Mesendoderm (in vitro differentiated cells): Measurements from ENCODE around the gene SLC4A4.

Experiments
- DNase-seq: peaks from one replicate; pipeline ENCODE4 v3.0.0; 2013
- H2AK5ac ChIP-seq: 2 replicates; pipeline ENCODE4 v1.6.1; 2013; ENCODE audit warnings: low read length, inconsistent platforms
- H2BK120ac ChIP-seq: 2 replicates; pipeline ENCODE4 v1.6.1; 2013; ENCODE audit warnings: low read depth, mild to moderate bottlenecking, low read length, moderate library complexity, mixed read lengths
- H2BK15ac ChIP-seq: replicated peaks from 2 replicates; pipeline ENCODE4 v1.6.1; 2013; ENCODE audit warnings: low read depth, mild to moderate bottlenecking, moderate library complexity
- H2BK5ac ChIP-seq: 2 replicates; pipeline ENCODE4 v1.6.1; 2013; ENCODE audit warnings: low read length, inconsistent platforms
- H3K18ac ChIP-seq: 2 replicates; pipeline ENCODE4 v1.6.1; 2013; ENCODE audit warnings: mild to moderate bottlenecking, low read length, mixed read lengths
- H3K23ac ChIP-seq: one replicate; pipeline ENCODE4 v1.6.1; 2013; ENCODE audit warnings: low read length
- H3K27ac ChIP-seq: 2 replicates; pipeline ENCODE4 v1.5.1; 2013; ENCODE audit warnings: low read depth, mild to moderate bottlenecking, inconsistent platforms, low read length, moderate library complexity
- H3K27me3 ChIP-seq: 2 replicates; pipeline ENCODE4 v1.6.1; 2013; ENCODE audit warnings: low read length, control low read depth, mild to moderate bottlenecking, inconsistent platforms; ENCODE audit not compliant: insufficient read depth, poor library complexity
- H3K36me3 ChIP-seq: 2 replicates; pipeline ENCODE4 v1.6.1; 2013; ENCODE audit warnings: low read length, inconsistent platforms; ENCODE audit not compliant: control insufficient read depth, insufficient read depth
- H3K4ac ChIP-seq: one replicate; pipeline ENCODE4 v1.6.1; 2013; ENCODE audit warnings: low read depth, mild to moderate bottlenecking, low read length, moderate library complexity
- H3K4me1 ChIP-seq: 2 replicates; pipeline ENCODE4 v1.6.1; 2013; ENCODE audit warnings: low read depth, low read length, inconsistent platforms; ENCODE audit not compliant: control insufficient read depth
- H3K4me2 ChIP-seq: 2 replicates; pipeline ENCODE4 v1.6.1; 2013; ENCODE audit warnings: low read length
- H3K4me3 ChIP-seq: 2 replicates; pipeline ENCODE4 v1.5.1; 2013; ENCODE audit warnings: mild to moderate bottlenecking, low read length
- H3K56ac ChIP-seq: one replicate; pipeline ENCODE4 v1.6.1; 2013; ENCODE audit warnings: low read length
- H3K79me1 ChIP-seq: 2 replicates; pipeline ENCODE4 v1.6.1; 2013; ENCODE audit warnings: low read length, inconsistent platforms
- H3K79me2 ChIP-seq: 2 replicates; pipeline ENCODE4 v1.6.1; 2013; ENCODE audit warnings: mild to moderate bottlenecking, low read length; ENCODE audit not compliant: control insufficient read depth, insufficient read depth
- H3K9ac ChIP-seq: 2 replicates; pipeline ENCODE4 v1.6.1; 2013; ENCODE audit warnings: low read length, inconsistent platforms
- H4K5ac ChIP-seq: one replicate; pipeline ENCODE4 v1.6.1; 2013; ENCODE audit warnings: low read length
- H4K8ac ChIP-seq: one replicate; pipeline ENCODE4 v1.6.1; 2013; ENCODE audit warnings: low read depth, mild to moderate bottlenecking, control low read depth, low read length, moderate library complexity
- WGBS: extraction: QIAGEN DNeasy Blood & Tissue Kit; methylation state at CpG from one replicate; pipeline ENCODE4 v1.1.7; 2013; ENCODE audit warnings: low lambda C conversion rate, missing lambda C conversion rate; ENCODE audit not compliant: insufficient coverage; ENCODE audit errors: extremely low coverage; 5-methylcytosine and 5-hydroxymethylcytosine counted together

Gene SLC4A4

GRCh38 chr4:71608678-71609071 lies 269.9 kb downstream of the SLC4A4 start:
- Histone ChIP-seq H4K5ac (no peak overlapping the region), H2BK15ac (no peak overlapping the region), H2BK5ac (no peak overlapping the region), H3K23ac (no peak overlapping the region), H3K79me2 (no peaks in the 10 kb centered on the region), H3K18ac (peak overlapping the region; percentile 51), H3K4ac (no peak overlapping the region), H3K4me1 (no peaks in the 10 kb centered on the region), H3K27me3 (no peaks in the 10 kb centered on the region), H3K27ac (no peak overlapping the region), H4K8ac (no peak overlapping the region), H2BK120ac (no peak overlapping the region), H3K36me3 (no peaks in the 10 kb centered on the region), H3K79me1 (no peaks in the 10 kb centered on the region), H3K9ac (no peak overlapping the region), H3K56ac (no peak overlapping the region), H3K4me3 (no peak overlapping the region), H3K4me2 (no peak overlapping the region), H2AK5ac (no peak overlapping the region)
- no peak for DNase-seq
- no CpG with 5 or more reads among the region's 2 CpGs for WGBS

- Histone ChIP-seq H3K9ac (no peak overlapping the region), H2BK15ac (no peak overlapping the region), H3K27me3 (no peaks in the 10 kb centered on the region), H3K4ac (no peak overlapping the region), H2BK120ac (no peak overlapping the region), H3K4me2 (no peak overlapping the region), H2AK5ac (no peak overlapping the region), H3K79me2 (no peaks in the 10 kb centered on the region), H2BK5ac (no peak overlapping the region), H3K4me3 (no peak overlapping the region), H3K36me3 (no peaks in the 10 kb centered on the region), H3K4me1 (no peaks in the 10 kb centered on the region), H3K18ac (no peak overlapping the region), H4K8ac (no peak overlapping the region), H4K5ac (no peak overlapping the region), H3K23ac (no peak overlapping the region), H3K56ac (no peak overlapping the region), H3K27ac (no peak overlapping the region), H3K79me1 (no peaks in the 10 kb centered on the region)
- DNase-seq, result no peak
- no CpG with 5 or more reads among the region's 2 CpGs for WGBS
These were observed 270.3 kb downstream of the SLC4A4 start for GRCh38 chr4:71609167-71609566.

DNA sequence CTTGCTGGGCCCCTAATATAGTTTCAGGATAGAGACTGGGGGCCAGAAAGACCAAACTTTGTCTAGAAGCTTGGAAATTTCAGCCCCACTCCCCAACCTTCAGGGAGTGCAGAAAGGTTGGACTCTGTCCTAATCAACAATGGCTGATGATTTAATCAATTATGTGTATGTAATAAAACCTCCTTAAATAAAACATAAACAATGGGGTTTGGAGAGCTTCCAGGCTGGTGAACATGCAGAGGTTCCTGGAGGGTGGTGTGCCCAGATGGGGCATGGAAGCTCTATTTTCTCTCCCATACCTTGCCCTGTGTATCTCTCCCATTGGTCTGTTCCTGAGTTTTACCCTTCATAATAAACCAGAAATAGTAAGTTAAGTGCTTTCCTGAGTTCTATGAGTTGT lies 270.8 kb downstream of the SLC4A4 start:
- no peak overlapping the region for H3K4me3 ChIP-seq
- no peaks in the 10 kb centered on the region for H3K79me2 ChIP-seq
- H3K56ac ChIP-seq, result no peak overlapping the region
- peak overlapping the region; percentile 96 for H2BK15ac ChIP-seq
- H3K4me2 ChIP-seq, result no peak overlapping the region
- H3K4ac ChIP-seq, result no peak overlapping the region
- no peaks in the 10 kb centered on the region for H3K27me3 ChIP-seq
- no peak overlapping the region for H3K9ac ChIP-seq
- no peaks in the 10 kb centered on the region for H3K36me3 ChIP-seq
- no peak overlapping the region for H4K5ac ChIP-seq
- no peak for DNase-seq
- H3K18ac ChIP-seq, result peak overlapping the region; percentile 75
- H2BK5ac ChIP-seq, result no peak overlapping the region
- H2BK120ac ChIP-seq, result no peak overlapping the region
- no peak overlapping the region for H2AK5ac ChIP-seq
- H3K23ac ChIP-seq, result no peak overlapping the region
- no peak overlapping the region for H3K27ac ChIP-seq
- H4K8ac ChIP-seq, result no peak overlapping the region
- no peaks in the 10 kb centered on the region for H3K4me1 ChIP-seq
- H3K79me1 ChIP-seq, result no peaks in the 10 kb centered on the region

DNA sequence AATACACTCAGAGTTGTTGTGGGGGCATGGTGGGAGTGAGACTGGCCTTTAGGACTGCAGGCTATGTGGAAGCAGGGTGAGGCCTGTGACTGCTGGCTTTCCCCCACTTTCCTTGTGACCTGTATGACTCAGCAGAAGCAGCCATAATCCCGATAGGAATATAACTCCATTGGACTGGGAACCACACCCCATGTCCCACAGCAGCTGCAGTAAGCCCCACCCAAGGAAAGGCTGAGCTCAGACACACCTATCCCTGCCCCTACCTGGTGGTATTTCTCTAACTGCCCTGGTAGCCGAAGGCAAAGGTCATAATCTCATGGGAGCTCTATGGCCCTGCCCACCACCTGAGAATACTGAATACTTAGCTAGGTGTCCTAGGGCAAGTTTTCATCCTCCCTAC lies 275.8 kb downstream of the SLC4A4 start:
- Histone ChIP-seq H2BK120ac (no peak overlapping the region), H3K4me1 (no peaks in the 10 kb centered on the region), H3K56ac (no peak overlapping the region), H3K9ac (no peak overlapping the region), H3K4ac (no peak overlapping the region), H3K27me3 (no peaks in the 10 kb centered on the region), H3K4me3 (no peak overlapping the region), H4K5ac (no peak overlapping the region), H3K23ac (no peak overlapping the region), H4K8ac (no peak overlapping the region), H2AK5ac (no peak overlapping the region), H3K79me2 (no peaks in the 10 kb centered on the region), H2BK5ac (no peak overlapping the region), H3K27ac (no peak overlapping the region), H3K4me2 (no peak overlapping the region), H2BK15ac (no peak overlapping the region), H3K18ac (no peak overlapping the region), H3K79me1 (no peaks in the 10 kb centered on the region), H3K36me3 (no peaks in the 10 kb centered on the region)
- no peak for DNase-seq
- no CpG with 5 or more reads among the region's 2 CpGs for WGBS

- no peak for DNase-seq
- Histone ChIP-seq H3K4ac (no peak overlapping the region), H2BK5ac (no peak overlapping the region), H4K5ac (no peak overlapping the region), H3K27ac (no peak overlapping the region), H3K9ac (no peak overlapping the region), H4K8ac (no peak overlapping the region), H3K18ac (no peak overlapping the region), H3K4me2 (no peak overlapping the region), H3K23ac (no peak overlapping the region), H2AK5ac (no peak overlapping the region), H2BK120ac (no peak overlapping the region), H3K79me2 (no peaks in the 10 kb centered on the region), H3K79me1 (no peaks in the 10 kb centered on the region), H3K56ac (no peak overlapping the region), H3K27me3 (no peaks in the 10 kb centered on the region), H3K4me3 (no peak overlapping the region), H3K4me1 (no peaks in the 10 kb centered on the region), H2BK15ac (no peak overlapping the region), H3K36me3 (no peaks in the 10 kb centered on the region)
- WGBS, result no CpG with 5 or more reads among the region's 3 CpGs
These were observed 277.5 kb downstream of the SLC4A4 start for GRCh38 chr4:71616168-71616811.
